ENCODE data around the gene CD19. TPM values are rescaled to one million over a fixed set of nuclear protein-coding genes. Genes with fewer than 3 reads are reported as not detected.

The CD19 gene
- total and polyA plus RNA-seq, 7 donors = 1.4 to 45.9 TPM; not detected in 5

DNA sequence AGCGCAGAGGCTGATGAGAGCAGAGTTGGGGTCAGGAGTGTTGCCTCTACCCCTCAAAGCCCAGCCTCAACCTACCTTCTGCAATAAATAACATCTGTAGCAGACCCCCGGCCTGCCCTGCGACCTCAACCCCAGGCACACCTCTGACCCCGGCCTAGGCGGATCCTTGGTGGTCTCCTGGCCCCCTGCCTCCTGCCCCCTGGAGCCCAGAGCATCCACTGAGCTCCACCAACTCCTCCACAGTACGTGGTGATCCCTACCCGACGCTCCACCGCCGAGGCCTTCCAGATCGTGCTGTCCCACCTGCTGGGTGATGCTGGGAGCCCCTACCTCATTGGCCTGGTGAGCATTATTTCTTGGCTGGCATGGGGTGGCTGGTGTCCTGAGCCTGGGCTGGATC, 51.2 kb downstream of the CD19 start:
- TF ChIP-seq EP300 (IDR thresholded peaks at IDR 0.05) = no peak
- no peak for TF ChIP-seq POLR2A (IDR thresholded peaks at IDR 0.05)
- TF ChIP-seq, protein P1, sequence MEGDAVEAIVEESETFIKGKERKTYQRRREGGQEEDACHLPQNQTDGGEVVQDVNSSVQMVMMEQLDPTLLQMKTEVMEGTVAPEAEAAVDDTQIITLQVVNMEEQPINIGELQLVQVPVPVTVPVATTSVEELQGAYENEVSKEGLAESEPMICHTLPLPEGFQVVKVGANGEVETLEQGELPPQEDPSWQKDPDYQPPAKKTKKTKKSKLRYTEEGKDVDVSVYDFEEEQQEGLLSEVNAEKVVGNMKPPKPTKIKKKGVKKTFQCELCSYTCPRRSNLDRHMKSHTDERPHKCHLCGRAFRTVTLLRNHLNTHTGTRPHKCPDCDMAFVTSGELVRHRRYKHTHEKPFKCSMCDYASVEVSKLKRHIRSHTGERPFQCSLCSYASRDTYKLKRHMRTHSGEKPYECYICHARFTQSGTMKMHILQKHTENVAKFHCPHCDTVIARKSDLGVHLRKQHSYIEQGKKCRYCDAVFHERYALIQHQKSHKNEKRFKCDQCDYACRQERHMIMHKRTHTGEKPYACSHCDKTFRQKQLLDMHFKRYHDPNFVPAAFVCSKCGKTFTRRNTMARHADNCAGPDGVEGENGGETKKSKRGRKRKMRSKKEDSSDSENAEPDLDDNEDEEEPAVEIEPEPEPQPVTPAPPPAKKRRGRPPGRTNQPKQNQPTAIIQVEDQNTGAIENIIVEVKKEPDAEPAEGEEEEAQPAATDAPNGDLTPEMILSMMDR (IDR thresholded peaks at IDR 0.05) = no peak
- no peak for TF ChIP-seq POLR2AphosphoS5 (IDR thresholded peaks at IDR 0.05)
- H3K27me3 ChIP-seq = no peaks in the 10 kb centered on the region
- no peak overlapping the region for H3K4me3 ChIP-seq
- H3K9me3 ChIP-seq = peaks cover 0 to 4% (median 3%) of the 10 kb centered on the region in 4 donors
- peaks cover 0 to 98% (median 57%) of the 10 kb centered on the region in 4 donors for H3K36me3 ChIP-seq
- intact Hi-C loops (cut with DNase I) = no loop called here
- WGBS, 2 donors = 94% methylated on average over 11 of the region's 11 CpGs
- H3K4me1 ChIP-seq = no peaks in the 10 kb centered on the region
- H3K27ac ChIP-seq = no peak overlapping the region
- DNase-seq = no peak

- peaks cover 0 to 98% (median 54%) of the 10 kb centered on the region in 4 donors for H3K36me3 ChIP-seq
- H3K9me3 ChIP-seq = peaks cover 0 to 4% (median 3%) of the 10 kb centered on the region in 4 donors
- H3K27me3 ChIP-seq = no peaks in the 10 kb centered on the region
- no peaks in the 10 kb centered on the region for H3K4me1 ChIP-seq
- no peak overlapping the region for H3K4me3 ChIP-seq
- intact Hi-C loops (cut with DNase I) = no loop called here
- DNase-seq = no peak
- no peak overlapping the region for H3K27ac ChIP-seq
- TF ChIP-seq POLR2AphosphoS5 (IDR thresholded peaks at IDR 0.05) = no peak
- TF ChIP-seq, protein P1 (IDR thresholded peaks at IDR 0.05) = no peak
- TF ChIP-seq EP300 (IDR thresholded peaks at IDR 0.05) = no peak
- no peak for TF ChIP-seq POLR2A (IDR thresholded peaks at IDR 0.05)
- 95 to 96% methylated on average over 18 of the region's 18 CpGs for WGBS, 2 donors
These were observed 51.9 kb downstream of the CD19 start for GRCh38 chr16:28983644-28984043.

DNA sequence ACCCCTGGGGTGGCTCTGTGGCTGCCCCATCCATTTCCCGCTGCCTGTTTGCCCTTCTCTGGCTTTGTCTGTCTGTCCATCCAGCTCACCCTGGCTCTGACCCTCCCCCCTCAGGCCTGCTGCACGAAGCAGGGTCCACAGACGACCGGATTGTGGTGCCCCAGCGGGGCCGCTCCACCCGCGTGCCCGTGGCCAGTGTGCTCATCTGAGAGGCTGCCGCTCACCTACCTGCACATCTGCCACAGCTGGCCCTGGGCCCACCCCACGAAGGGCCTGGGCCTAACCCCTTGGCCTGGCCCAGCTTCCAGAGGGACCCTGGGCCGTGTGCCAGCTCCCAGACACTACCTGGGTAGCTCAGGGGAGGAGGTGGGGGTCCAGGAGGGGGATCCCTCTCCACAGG, 52.3 kb downstream of the CD19 start:
- H3K27ac ChIP-seq = no peak overlapping the region
- no peak overlapping the region for H3K4me3 ChIP-seq
- TF ChIP-seq POLR2AphosphoS5 (IDR thresholded peaks at IDR 0.05) = no peak
- no peak for TF ChIP-seq EP300 (IDR thresholded peaks at IDR 0.05)
- TF ChIP-seq, protein P1 (IDR thresholded peaks at IDR 0.05) = no peak
- no peak for TF ChIP-seq POLR2A (IDR thresholded peaks at IDR 0.05)
- peaks cover 0 to 4% (median 3%) of the 10 kb centered on the region in 4 donors for H3K9me3 ChIP-seq
- WGBS, 2 donors = 74 to 84% methylated on average over 12 of the region's 12 CpGs
- DNase-seq = no peak
- H3K27me3 ChIP-seq = no peaks in the 10 kb centered on the region
- H3K4me1 ChIP-seq = no peaks in the 10 kb centered on the region
- intact Hi-C loops (cut with DNase I) = no loop called here
- H3K36me3 ChIP-seq = peaks cover 0 to 98% (median 51%) of the 10 kb centered on the region in 4 donors

DNA sequence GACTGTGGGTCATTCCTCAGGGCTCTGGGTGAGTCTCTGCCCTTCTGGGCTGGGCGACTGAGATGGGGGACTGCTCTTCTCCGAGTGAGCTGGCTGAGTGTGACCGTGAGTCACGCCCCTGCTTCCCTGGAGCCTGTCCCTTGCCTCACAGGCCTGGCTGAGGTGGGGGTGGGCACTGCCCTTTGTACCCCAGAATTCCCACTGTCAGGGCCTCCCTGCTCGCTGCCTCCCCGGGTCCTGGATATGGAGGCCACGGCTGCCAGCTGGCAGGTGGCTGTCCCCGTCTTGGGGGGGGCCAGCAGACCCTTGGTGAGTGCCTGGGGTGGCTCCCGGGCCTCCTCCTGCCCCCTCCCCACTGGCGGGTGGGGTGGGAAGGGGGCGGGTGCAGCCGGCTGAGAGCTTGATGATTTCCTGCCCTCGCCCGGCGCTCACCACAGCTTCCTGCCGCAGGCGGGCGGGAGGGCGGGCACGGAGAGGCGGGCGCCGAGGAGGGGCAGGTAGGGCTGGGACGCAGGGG, 52.9 kb downstream of the CD19 start, which contains the start of gene LAT:
TSS of gene LAT (plus strand) at position 434 of the 517 bp plus-strand sequence. CDS start 366 bp downstream, outside the sequence.
- intact Hi-C loops (cut with DNase I) = no loop called here
- 39 to 73% methylated on average over 24 of the region's 24 CpGs for WGBS, 2 donors
- peaks cover 0 to 96% (median 49%) of the 10 kb centered on the region in 4 donors for H3K36me3 ChIP-seq
- TF ChIP-seq POLR2A (IDR thresholded peaks at IDR 0.05) (no peak), EP300 (IDR thresholded peaks at IDR 0.05) (no peak), POLR2AphosphoS5 (IDR thresholded peaks at IDR 0.05) (no peak)
- TF ChIP-seq, protein P1 (IDR thresholded peaks at IDR 0.05) = no peak
- peaks cover 0 to 4% (median 3%) of the 10 kb centered on the region in 4 donors for H3K9me3 ChIP-seq
- H3K27me3 ChIP-seq = no peaks in the 10 kb centered on the region
- H3K4me3 ChIP-seq = peak within 1 kb of the TSS in 1 of 4 donors; percentile 12
- DNase-seq = no peak
- H3K27ac ChIP-seq = no peak within 1 kb of the TSS
- H3K4me1 ChIP-seq = no peaks in the 10 kb centered on the region

Data from sigmoid colon (tissue), 7 donors.